Ectodermal cell (in vitro differentiated cells): ENCODE data around the gene SHC3.

Experiments
- H3K27ac ChIP-seq: 2 replicates; pipeline ENCODE4 v1.7.0; 2013; ENCODE audit warnings: mild to moderate bottlenecking, low read depth, low read length; ENCODE audit not compliant: insufficient read depth, poor library complexity, severe bottlenecking
- H3K27me3 ChIP-seq: 2 replicates; pipeline ENCODE4 v1.7.0; 2013; ENCODE audit warnings: mild to moderate bottlenecking, low read length; ENCODE audit not compliant: insufficient read depth, control insufficient read depth, poor library complexity, severe bottlenecking
- H3K36me3 ChIP-seq: one replicate; pipeline ENCODE4 v1.7.0; 2013; ENCODE audit warnings: low read length; ENCODE audit not compliant: control insufficient read depth, insufficient read depth
- H3K4me1 ChIP-seq: one replicate; pipeline ENCODE4 v1.7.0; 2013; ENCODE audit warnings: low read length; ENCODE audit not compliant: control insufficient read depth, insufficient read depth
- H3K4me3 ChIP-seq: 2 replicates; pipeline ENCODE4 v1.7.0; 2013; ENCODE audit warnings: low read depth, low read length, control low read depth; ENCODE audit not compliant: insufficient read depth
- H3K9me3 ChIP-seq: 2 replicates; pipeline ENCODE4 v1.7.0; 2013; ENCODE audit warnings: mild to moderate bottlenecking, low read length, moderate library complexity; ENCODE audit not compliant: control insufficient read depth
- WGBS, 2 experiments: methylation state at CpG; one replicate each; pipeline ENCODE4 v1.1.7; 2013; ENCODE audit warnings: missing lambda C conversion rate in 2 of 2; 5-methylcytosine and 5-hydroxymethylcytosine counted together

The SHC3 gene

GRCh38 chr9:89138463-89139390, 39.9 kb downstream of the SHC3 start:
- H3K27ac ChIP-seq: no peak overlapping the region
- H3K36me3 ChIP-seq: no peaks in the 10 kb centered on the region
- peaks cover 2% of the 10 kb centered on the region for H3K9me3 ChIP-seq
- H3K4me3 ChIP-seq: no peak overlapping the region
- 95 to 96% methylated on average over 2 to 3 of the region's 3 CpGs for WGBS, 2 experiments
- H3K4me1 ChIP-seq: no peaks in the 10 kb centered on the region
- H3K27me3 ChIP-seq: no peaks in the 10 kb centered on the region

- H3K4me3 ChIP-seq: no peak overlapping the region
- H3K36me3 ChIP-seq: no peaks in the 10 kb centered on the region
- H3K27me3 ChIP-seq: no peaks in the 10 kb centered on the region
- H3K9me3 ChIP-seq: peaks cover 2% of the 10 kb centered on the region
- no peak overlapping the region for H3K27ac ChIP-seq
- H3K4me1 ChIP-seq: no peaks in the 10 kb centered on the region
- WGBS, 2 experiments: 86% methylated on average over 8 of the region's 8 CpGs
Measured at GRCh38 chr9:89137542-89138462, 40.8 kb downstream of the SHC3 start.

GRCh38 chr9:89135591-89136166, 42.9 kb downstream of the SHC3 start:
- Histone ChIP-seq H3K36me3 (no peaks in the 10 kb centered on the region), H3K9me3 (peaks cover 2% of the 10 kb centered on the region), H3K4me1 (no peaks in the 10 kb centered on the region), H3K27ac (no peak overlapping the region), H3K4me3 (no peak overlapping the region), H3K27me3 (no peaks in the 10 kb centered on the region)
- WGBS, 2 experiments: 97 to 100% methylated on average over 2 to 3 of the region's 3 CpGs

- 97 to 100% methylated on average over 1 of the region's 1 CpG for WGBS, 2 experiments
- no peak overlapping the region for H3K4me3 ChIP-seq
- peaks cover 2% of the 10 kb centered on the region for H3K9me3 ChIP-seq
- H3K36me3 ChIP-seq: no peaks in the 10 kb centered on the region
- H3K4me1 ChIP-seq: no peaks in the 10 kb centered on the region
- H3K27ac ChIP-seq: no peak overlapping the region
- no peaks in the 10 kb centered on the region for H3K27me3 ChIP-seq
Measured at GRCh38 chr9:89134709-89135108, 43.9 kb downstream of the SHC3 start.

- Histone ChIP-seq H3K4me1 (no peaks in the 10 kb centered on the region), H3K27ac (no peak overlapping the region), H3K9me3 (no peaks in the 10 kb centered on the region), H3K4me3 (no peak overlapping the region), H3K36me3 (no peaks in the 10 kb centered on the region), H3K27me3 (no peaks in the 10 kb centered on the region)
- 94% methylated on average over 2 of the region's 2 CpGs for WGBS, 2 experiments
Measured at GRCh38 chr9:89122949-89123348, 55.7 kb downstream of the SHC3 start.

GRCh38 chr9:89120704-89121103, 57.9 kb downstream of the SHC3 start:
- Histone ChIP-seq H3K4me1 (no peaks in the 10 kb centered on the region), H3K27me3 (no peaks in the 10 kb centered on the region), H3K4me3 (no peak overlapping the region), H3K27ac (no peak overlapping the region), H3K36me3 (no peaks in the 10 kb centered on the region), H3K9me3 (no peaks in the 10 kb centered on the region)
- WGBS, 2 experiments: 96 to 100% methylated on average over 1 to 2 of the region's 3 CpGs

GRCh38 chr9:89116805-89117192, 61.8 kb downstream of the SHC3 start:
- Histone ChIP-seq H3K36me3 (no peaks in the 10 kb centered on the region), H3K4me3 (no peak overlapping the region), H3K9me3 (no peaks in the 10 kb centered on the region), H3K4me1 (no peaks in the 10 kb centered on the region), H3K27ac (no peak overlapping the region), H3K27me3 (no peaks in the 10 kb centered on the region)
- WGBS, 2 experiments: 100% methylated on average over 2 of the region's 3 CpGs

- H3K27ac ChIP-seq: no peak overlapping the region
- WGBS, 2 experiments: 92 to 98% methylated on average over 7 to 8 of the region's 8 CpGs
- no peak overlapping the region for H3K4me3 ChIP-seq
- no peaks in the 10 kb centered on the region for H3K27me3 ChIP-seq
- no peaks in the 10 kb centered on the region for H3K4me1 ChIP-seq
- H3K36me3 ChIP-seq: no peaks in the 10 kb centered on the region
- no peaks in the 10 kb centered on the region for H3K9me3 ChIP-seq
Measured at GRCh38 chr9:89116064-89116804, 62.4 kb downstream of the SHC3 start.

GRCh38 chr9:89115426-89115825, 63.2 kb downstream of the SHC3 start:
- no peak overlapping the region for H3K27ac ChIP-seq
- H3K4me3 ChIP-seq: no peak overlapping the region
- no peaks in the 10 kb centered on the region for H3K36me3 ChIP-seq
- no peaks in the 10 kb centered on the region for H3K27me3 ChIP-seq
- 94 to 100% methylated on average over 1 of the region's 1 CpG for WGBS, 2 experiments
- no peaks in the 10 kb centered on the region for H3K4me1 ChIP-seq
- H3K9me3 ChIP-seq: no peaks in the 10 kb centered on the region
